NOMO-1 treated with dmso at 0.1 percent for 144 hours (cell line): ENCODE measurements around the gene HSPA1A.
"Not testable (repeated sequence)": the region's sequence is repeated elsewhere in the genome, so short reads cannot be mapped to it uniquely, and the experiment has no call there.

ENCODE experiments used
- DNase-seq: peaks from one replicate; lab custom pipeline; 2025; ENCODE audit not compliant: unreplicated experiment; lab: John Stamatoyannopoulos, UW

Gene HSPA1A

DNA sequence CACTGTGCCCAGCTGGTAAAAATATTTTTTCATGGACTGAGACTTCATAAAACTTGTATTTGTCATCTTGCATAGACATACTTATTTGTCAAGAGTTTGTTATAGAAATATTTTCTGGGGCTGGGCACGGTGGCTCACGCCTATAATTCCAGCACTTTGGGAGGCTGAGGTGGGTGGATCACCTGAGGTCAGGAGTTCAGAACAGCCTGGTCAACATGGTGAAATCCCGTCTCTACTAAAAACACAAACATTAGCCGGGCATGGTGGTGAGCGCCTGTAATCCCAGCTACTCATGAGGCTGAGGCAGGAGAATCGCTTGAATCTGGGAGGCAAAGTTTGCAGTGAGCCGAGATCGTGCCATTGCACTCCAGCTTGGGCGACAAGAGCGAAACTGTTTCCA is 6.7 kb upstream of the HSPA1A start:
- DNase-seq, result not testable (repeated sequence)

DNA sequence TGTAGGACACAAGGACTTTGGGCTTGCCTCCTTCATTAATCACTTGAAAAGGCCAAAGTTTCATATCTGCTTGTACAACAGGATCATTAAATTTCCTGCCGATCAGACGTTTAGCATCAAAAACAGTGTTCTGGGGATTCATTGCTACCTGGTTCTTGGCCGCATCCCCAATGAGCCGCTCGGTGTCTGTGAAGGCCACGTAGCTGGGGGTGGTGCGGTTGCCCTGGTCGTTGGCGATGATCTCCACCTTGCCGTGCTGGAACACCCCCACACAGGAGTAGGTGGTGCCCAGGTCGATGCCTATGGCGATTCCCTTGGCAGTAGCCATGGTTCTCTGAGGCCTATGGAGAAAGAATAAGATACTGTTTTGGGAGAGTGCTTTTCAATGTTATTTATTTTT is 3.7 kb upstream of the HSPA1A start:
- no peak for DNase-seq

DNA sequence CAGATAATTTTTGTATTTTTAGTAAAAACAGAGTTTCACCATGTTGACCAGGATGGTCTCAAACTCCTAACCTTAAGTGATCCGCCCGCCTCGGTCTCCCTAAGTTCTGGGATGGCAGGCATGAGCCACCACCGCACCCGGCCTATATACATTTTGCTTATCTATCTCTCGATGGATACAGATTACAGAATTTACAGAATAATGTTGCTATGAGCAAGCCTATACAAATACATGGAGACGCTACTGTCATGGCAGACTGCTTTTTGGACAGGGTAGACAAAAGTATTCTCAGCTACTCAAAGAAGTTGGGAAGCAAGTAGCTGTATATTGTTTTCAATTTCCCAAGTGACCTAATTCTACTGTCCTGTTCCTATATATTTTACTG is 1.9 kb upstream of the HSPA1A start:
- DNase-seq, result no peak

DNA sequence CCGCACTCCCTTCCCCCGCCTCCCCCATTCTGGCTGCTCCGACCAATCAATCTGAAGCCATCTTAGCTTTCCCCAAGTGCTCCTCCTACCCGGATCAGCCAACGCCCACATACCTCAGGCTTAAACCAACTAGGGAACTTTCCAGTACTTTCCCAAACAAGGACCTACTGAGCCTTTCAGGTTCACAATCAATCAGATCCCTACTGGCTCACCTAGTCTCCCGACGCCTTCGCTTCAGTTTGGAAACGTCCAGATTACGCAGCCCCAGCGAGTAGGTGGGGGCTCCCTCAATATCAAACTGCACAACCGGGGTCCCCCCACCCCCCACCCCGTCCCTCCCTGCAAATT is 692 bp upstream of the HSPA1A start:
- DNase-seq, result peak; percentile 54

DNA sequence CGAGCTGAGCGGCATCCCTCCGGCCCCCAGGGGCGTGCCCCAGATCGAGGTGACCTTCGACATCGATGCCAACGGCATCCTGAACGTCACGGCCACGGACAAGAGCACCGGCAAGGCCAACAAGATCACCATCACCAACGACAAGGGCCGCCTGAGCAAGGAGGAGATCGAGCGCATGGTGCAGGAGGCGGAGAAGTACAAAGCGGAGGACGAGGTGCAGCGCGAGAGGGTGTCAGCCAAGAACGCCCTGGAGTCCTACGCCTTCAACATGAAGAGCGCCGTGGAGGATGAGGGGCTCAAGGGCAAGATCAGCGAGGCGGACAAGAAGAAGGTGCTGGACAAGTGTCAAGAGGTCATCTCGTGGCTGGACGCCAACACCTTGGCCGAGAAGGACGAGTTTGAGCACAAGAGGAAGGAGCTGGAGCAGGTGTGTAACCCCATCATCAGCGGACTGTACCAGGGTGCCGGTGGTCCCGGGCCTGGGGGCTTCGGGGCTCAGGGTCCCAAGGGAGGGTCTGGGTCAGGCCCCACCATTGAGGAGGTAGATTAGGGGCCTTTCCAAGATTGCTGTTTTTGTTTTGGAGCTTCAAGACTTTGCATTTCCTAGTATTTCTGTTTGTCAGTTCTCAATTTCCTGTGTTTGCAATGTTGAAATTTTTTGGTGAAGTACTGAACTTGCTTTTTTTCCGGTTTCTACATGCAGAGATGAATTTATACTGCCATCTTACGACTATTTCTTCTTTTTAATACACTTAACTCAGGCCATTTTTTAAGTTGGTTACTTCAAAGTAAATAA is 2.0 kb downstream of the HSPA1A start:
- DNase-seq, result peak; percentile 37

DNA sequence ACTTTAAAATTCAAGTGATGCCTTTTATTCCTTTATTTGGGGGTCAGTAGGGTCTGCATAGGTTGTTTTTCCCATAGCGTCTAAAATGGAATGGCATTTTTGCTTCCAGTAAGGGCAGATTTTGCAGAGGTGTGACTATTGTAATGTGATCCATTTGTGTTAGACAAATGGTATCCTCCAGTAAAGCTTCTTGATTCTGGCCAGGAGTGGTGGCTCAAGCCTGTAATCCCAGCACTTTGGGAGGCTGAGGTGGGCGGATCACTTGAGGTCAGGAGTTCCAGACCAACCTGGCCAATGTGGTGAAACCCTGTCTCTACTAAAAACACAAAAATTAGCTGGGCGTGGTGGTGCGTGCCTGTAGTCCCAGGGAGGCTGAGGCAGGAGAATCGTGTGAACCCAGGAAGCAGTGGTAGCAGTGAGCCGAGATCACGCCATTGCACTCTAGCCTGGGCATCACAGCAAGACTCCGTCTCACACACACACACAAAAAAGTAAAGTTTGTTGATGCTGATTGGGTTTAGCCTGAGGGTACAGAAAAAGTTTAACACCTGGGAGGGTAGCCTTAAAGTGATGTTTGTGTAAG is 2.7 kb downstream of the HSPA1A start:
- DNase-seq, result not testable (repeated sequence)

DNA sequence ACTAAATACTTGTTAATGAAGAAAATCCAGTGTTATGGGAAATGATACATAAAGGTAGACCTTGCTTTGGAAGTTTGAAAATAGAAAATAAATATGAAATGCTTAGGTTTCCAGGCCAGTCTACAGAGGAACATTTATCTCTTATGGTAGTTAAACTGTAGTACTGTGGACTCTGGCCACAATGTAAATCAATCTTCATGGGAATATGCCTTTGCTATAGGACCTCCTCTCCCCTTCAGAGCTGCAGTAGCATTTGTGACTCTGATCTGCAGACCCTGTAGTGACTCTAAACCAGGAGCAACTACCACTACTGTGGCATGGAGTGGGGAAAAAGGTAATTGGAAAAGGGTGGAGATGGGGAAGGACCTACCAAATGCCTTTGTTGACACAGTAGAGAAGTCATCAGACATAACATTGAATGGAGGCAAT is 4.5 kb downstream of the HSPA1A start:
- no peak for DNase-seq

DNA sequence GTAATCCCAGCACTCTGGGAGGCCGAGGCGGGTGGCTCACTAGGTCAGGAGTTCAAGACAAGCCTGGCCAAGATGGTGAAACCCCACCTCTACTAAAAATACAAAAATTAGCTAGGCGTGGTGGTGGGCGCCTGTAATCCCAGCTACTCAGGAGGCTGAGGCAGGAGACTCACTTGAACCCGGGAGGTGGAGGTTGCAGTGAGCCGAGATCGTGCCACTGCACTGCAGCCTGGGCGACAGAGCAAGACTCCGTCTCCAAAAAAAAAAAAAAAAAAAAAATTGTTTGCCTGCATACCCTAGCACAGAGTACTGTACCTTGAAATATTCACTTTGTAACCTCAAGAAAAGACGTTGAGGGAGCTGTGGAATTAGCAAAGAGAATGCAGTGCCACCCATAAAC is 5.1 kb downstream of the HSPA1A start:
- not testable (repeated sequence) for DNase-seq

DNA sequence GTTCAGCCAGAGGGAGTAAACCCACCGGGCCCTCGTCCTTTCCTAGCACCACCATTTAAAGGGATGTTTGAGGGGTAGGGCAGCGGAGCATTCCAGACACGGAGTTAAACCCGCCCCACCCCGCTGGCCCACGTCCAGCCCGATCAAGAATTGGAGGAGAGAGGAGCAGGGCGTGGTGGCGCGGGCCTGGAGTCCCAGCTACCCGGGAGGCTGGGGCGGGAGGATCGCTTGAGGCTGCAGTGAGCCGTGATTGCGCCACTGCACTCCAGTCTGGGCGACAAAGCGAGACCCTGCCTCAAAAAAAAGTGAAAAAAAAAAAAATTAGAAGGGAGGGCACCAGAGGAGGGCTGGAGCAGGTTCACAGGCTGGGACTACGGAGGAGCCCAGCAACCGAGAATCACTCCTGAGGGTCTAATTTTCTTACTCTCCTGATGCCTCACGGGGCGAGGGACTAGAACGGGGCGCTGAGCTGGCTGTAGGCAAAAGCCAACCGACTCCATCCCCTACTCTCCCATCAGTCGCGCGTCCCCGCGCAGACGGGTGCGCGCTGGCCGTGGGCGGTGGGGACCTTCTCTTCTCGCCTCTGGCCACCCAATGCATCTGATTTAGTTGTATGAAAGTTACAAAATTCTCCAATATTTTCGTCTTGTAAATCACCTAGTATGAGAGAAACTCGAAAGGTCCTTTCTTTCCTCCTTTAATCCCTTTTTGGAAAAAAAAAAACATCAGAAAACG is 6.1 kb downstream of the HSPA1A start:
- no peak for DNase-seq

DNA sequence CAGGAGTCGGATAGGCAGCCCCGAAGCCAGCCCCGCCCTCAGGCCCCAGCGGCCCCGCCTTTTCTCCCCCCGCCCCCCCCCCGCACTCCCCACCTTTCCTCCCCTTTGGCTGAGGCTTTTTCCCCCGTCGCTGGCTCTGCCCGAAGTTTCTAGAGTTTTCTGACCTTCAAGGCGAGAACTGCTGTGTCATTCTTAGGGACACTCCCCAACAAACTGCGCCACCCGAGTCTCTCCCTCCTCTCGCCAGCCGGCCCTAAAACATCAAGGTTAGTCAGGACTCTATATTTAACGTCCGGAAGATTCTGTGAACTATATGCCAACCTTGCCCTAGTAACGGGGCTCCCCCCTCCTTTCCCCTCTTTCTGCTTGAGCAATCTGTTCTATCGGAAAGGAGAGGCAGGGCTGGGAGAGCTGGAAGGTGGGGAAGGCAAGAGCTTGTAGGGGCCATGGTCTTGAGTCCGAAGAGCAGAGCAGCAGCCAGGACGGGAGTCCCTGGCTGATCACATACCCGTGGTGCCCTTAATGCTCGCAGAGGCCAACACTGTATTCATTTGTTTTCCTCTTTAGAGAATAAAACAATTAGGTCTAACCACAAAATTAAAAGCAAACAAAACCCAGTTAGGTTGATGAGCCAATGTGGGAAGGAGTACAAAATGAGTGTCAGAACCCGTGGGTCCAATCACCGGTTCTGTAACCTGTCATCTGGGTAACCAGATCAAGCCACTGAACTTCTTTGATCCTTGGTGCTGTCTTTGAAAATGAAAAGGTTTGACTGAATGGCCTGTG is 6.9 kb downstream of the HSPA1A start:
- DNase-seq, result peak; percentile 84

DNA sequence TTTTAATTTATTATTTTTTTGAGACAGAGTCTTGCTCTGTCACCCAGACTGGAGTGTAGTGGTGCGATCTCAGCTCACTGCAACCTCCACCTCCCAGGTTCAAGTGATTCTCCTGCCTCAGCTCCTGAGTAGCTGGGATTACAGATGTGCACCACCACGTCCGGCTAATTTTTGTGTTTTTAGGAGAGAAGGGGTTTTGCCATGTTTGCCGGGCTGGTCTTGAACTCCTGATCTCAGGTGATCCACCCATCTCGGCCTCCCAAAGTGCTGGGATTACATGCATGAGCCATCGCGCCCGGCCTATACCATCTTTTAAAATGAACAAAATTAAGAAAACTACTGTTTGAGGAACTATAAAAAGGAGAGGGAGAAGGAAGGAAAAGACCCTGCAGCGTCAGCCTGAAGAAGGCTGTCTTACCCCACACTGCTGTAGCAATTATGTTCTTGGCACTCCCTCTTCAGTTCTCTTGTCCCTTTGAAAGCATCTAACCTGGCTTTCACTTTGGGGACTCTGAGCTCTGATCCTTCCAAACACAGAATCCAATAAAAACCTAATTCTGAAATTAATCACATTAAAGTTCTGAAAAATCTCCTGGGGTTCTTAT is 8.4 kb downstream of the HSPA1A start:
- peak; percentile 46 for DNase-seq

DNA sequence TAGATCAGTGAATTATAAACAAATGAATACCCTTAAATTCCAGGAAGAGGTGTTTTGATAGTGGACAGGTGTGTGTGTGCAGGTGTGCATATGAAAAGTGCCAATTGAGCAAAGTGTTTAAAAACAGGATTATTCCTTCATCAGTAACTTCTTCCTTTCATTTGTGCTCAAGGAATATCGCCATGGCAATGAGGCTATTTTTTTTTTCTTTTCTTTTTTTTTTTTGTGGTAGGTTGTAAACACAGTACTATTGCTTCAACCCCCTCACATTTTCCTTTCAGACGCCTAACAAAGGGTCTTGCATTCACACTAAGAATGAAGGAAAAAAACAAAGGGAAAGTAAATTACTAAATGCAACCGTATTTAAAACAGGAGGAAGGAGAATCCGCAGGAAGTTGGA is 10.2 kb downstream of the HSPA1A start:
- DNase-seq, result no peak

DNA sequence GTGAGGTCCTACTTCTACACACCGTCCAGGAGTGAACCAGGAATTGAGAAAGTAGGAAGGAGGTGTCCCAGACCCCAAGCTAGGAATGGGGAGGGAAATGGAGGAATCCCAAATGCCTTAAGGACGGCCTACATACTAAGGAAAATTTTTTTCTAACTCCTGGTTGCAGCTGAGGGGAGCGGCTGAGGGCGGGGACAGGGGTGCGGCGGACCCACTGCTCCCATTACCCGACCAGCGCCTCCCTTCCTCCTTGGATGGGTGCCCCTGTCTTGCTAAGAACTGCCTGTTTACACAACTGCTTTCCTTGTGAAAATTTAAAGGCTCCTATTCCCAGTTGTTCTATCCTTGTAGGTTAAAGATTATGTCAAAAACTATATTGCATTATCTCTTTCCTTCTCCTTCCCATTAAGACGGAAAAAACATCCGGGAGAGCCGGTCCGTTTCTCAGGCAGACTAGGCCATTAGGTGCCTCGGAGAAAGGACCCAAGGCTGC is 11.5 kb downstream of the HSPA1A start:
- DNase-seq, result no peak

DNA sequence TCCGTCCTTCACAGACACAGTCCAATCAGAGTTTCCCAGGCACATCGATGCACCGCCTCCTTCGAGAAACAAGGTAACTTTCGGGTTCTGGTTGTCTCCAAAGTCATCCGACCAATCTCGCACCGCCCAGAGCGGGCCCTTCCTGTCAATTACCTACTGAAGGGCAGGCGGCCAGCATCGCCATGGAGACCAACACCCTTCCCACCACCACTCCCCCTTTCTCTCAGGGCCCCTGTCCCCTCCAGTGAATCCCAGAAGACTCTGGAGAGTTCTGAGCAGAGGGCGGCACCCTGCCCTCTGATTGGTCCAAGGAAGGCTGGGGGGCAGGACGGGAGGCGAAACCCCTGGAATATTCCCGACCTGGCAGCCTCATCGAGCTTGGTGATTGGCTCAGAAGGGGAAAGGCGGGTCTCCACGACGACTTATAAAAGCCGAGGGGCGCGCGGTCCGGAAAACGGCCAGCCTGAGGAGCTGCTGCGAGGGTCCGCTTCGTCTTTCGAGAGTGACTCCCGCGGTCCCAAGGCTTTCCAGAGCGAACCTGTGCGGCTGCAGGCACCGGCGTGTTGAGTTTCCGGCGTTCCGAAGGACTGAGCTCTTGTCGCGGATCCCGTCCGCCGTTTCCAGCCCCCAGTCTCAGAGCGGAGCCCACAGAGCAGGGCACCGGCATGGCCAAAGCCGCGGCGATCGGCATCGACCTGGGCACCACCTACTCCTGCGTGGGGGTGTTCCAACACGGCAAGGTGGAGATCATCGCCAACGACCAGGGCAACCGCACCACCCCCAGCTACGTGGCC is 12.1 kb downstream of the HSPA1A start, which contains the start of gene HSPA1B:
Gene HSPA1B, plus strand, starts transcription at position 453 of the 794 bp plus-strand sequence. Its CDS starts 213 bp downstream, at position 666.
- peak; percentile 100 for DNase-seq

DNA sequence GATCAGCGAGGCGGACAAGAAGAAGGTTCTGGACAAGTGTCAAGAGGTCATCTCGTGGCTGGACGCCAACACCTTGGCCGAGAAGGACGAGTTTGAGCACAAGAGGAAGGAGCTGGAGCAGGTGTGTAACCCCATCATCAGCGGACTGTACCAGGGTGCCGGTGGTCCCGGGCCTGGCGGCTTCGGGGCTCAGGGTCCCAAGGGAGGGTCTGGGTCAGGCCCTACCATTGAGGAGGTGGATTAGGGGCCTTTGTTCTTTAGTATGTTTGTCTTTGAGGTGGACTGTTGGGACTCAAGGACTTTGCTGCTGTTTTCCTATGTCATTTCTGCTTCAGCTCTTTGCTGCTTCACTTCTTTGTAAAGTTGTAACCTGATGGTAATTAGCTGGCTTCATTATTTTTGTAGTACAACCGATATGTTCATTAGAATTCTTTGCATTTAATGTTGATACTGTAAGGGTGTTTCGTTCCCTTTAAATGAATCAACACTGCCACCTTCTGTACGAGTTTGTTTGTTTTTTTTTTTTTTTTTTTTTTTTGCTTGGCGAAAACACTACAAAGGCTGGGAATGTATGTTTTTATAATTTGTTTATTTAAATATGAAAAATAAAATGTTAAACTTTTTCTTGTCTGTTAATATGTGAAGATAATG is 14.4 kb downstream of the HSPA1A start:
- no peak for DNase-seq

DNA sequence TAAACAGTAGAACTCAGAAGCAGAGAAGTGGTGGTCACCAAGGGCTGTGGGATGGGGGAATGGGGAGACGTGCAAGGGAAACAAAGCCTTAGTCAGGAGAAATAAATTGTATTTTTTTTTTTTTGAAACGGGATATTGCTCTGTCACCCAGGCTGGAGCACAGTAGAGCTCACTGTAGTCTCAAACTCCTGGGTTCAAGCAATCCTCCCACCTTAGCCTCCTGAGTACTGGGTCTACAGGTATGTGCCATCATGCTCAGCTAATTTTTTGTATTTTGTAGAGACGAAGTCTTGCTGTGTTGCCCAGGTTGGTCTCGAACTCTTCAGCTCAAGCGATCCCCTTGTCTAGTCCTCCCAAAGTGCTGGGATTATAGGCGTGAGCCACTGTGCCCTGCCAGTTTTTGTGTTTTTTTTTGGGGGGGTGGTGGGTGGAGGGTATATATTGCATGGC is 15.6 kb downstream of the HSPA1A start:
- no peak for DNase-seq

DNA sequence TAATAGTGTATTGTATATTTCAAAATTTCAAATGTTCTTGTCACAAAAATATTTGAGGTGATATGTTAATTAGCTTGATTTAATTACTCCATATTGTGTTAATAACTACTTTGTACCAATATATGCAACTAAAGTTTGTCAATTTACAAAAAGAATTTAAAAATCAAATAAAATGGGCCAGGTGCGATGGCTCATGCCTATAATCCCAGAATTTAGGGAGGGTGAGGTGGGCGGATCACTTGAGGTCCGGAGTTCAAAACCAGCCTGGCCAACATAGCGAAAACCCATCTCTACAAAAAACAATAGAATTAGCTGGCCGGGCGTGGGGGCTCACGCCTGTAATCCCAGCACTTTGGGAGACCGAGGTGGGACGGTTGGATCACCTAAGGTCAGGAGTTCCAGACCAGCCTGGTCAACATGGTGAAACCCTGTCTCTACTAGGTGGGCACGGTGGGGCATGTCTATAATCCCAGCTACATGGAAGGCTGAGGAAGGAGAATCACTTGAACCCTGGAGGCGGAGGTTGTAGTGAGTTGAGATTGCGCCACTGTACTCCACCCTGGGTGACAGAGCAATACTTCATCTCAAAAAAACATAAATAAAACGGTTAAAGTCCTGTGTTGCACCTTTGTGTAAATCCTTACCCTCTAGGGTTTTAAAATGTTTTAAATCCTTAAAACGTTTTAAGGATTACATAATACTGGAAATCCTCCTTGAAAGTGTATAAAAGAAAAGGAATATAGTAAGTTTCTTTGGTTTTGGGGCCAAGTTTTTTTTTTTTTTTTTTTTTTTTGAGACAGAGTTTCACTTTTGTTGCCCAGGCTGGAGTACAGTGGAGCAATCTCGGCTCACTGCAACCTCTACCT is 16.2 kb downstream of the HSPA1A start:
- peak; percentile 26 for DNase-seq
